ENCODE results near the gene DDX19B.
"Not testable (repeated sequence)": the region's sequence is repeated elsewhere in the genome, so short reads cannot be mapped to it uniquely, and the experiment has no call there.

Gene DDX19B

DNA sequence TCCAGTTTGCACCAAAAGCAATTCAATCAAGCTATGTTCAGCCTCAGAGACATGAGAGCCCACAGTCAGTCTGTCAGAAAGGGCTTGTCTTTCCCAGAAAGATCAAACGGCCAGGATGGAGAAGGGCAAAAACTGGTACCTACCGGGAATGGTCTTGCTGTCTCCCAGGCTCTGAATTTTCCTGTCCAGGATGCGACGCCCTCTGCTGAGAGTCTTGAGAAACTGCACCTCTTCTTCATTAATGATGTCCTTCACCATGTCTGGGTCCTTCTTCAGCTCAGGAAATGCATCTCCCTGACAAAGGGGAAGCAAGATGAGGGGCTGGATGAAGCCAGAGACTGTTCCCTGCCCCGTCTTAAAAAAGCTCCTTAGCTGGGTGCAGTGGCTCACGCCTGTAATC is 31.5 kb upstream of the DDX19B start:
- H3K9ac ChIP-seq, result no peak overlapping the region
- H3K9me3 ChIP-seq (ENCODE audit: control insufficient read depth, low read length), result no peaks in the 10 kb centered on the region
- no peaks in the 10 kb centered on the region for H3K36me3 ChIP-seq (ENCODE audit: control insufficient read depth, insufficient read depth, low read length)
- no peaks in the 10 kb centered on the region for H3K4me1 ChIP-seq
- TF ChIP-seq, protein P1, sequence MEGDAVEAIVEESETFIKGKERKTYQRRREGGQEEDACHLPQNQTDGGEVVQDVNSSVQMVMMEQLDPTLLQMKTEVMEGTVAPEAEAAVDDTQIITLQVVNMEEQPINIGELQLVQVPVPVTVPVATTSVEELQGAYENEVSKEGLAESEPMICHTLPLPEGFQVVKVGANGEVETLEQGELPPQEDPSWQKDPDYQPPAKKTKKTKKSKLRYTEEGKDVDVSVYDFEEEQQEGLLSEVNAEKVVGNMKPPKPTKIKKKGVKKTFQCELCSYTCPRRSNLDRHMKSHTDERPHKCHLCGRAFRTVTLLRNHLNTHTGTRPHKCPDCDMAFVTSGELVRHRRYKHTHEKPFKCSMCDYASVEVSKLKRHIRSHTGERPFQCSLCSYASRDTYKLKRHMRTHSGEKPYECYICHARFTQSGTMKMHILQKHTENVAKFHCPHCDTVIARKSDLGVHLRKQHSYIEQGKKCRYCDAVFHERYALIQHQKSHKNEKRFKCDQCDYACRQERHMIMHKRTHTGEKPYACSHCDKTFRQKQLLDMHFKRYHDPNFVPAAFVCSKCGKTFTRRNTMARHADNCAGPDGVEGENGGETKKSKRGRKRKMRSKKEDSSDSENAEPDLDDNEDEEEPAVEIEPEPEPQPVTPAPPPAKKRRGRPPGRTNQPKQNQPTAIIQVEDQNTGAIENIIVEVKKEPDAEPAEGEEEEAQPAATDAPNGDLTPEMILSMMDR (IDR thresholded peaks at IDR 0.05), result peak; percentile 50
- H3K4me2 ChIP-seq (ENCODE audit: low read length), result no peak overlapping the region
- H3K27ac ChIP-seq, result no peak overlapping the region
- peaks cover 10% of the 10 kb centered on the region for H3K79me2 ChIP-seq
- H2AFZ ChIP-seq, result no peak overlapping the region
- H3K4me3 ChIP-seq (ENCODE audit: low read depth, low read length), result no peak overlapping the region
- no peaks in the 10 kb centered on the region for H3K27me3 ChIP-seq (ENCODE audit: control insufficient read depth, insufficient read depth, low read length)

DNA sequence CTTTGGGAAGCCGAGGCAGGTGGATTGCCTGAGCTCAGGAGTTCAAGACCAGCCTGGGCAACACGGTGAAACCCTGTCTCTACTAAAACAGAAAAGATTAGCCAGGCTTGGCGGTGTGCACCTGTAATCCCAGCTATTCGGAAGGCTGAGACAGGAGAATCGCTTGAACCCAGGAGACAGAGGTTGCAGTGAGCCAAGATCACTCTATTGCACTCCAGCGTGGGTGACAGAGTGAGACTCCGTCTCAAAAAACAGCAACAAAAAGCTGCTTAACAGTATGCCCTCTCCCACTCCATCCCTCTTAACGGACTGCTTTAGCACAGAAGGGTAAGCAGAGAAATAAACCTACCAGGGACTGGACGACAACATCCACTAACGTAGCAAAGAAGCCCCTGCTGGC is 31.1 kb upstream of the DDX19B start:
- H3K4me2 ChIP-seq (ENCODE audit: low read length); H2AFZ ChIP-seq; H3K9me3 ChIP-seq (ENCODE audit: control insufficient read depth, low read length); H3K4me1 ChIP-seq; H3K27me3 ChIP-seq (ENCODE audit: control insufficient read depth, insufficient read depth, low read length); H3K79me2 ChIP-seq; H3K27ac ChIP-seq; H3K9ac ChIP-seq; H3K36me3 ChIP-seq (ENCODE audit: control insufficient read depth, insufficient read depth, low read length); H3K4me3 ChIP-seq (ENCODE audit: low read depth, low read length): not testable (repeated sequence)

DNA sequence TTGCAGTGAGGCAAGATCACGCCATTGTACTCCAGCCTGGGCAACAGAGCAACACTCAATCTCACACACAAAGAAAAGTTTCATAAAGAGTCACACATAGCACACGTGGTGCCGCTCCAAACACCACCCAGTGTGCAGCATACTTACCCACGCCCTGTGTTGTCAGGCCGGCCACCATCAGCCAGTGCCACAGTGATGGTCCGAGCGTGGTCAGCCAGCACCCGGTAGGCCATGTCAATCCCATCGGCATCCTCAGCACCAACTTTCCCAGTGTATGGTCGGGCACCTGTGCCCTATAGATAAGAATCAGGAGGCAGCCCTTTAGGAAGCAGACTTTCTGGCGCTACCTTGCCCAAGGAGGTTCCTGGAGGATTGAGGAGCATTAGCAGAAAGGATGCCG is 29.5 kb upstream of the DDX19B start:
- Histone ChIP-seq H3K9me3 (ENCODE audit: control insufficient read depth, low read length) (no peaks in the 10 kb centered on the region), H3K36me3 (ENCODE audit: control insufficient read depth, insufficient read depth, low read length) (no peaks in the 10 kb centered on the region), H3K4me1 (no peaks in the 10 kb centered on the region), H3K27me3 (ENCODE audit: control insufficient read depth, insufficient read depth, low read length) (no peaks in the 10 kb centered on the region), H3K4me3 (ENCODE audit: low read depth, low read length) (no peak overlapping the region), H3K27ac (no peak overlapping the region), H3K4me2 (ENCODE audit: low read length) (no peak overlapping the region), H2AFZ (no peak overlapping the region), H3K79me2 (peaks cover 13% of the 10 kb centered on the region), H3K9ac (no peak overlapping the region)
- TF ChIP-seq, protein P1 (IDR thresholded peaks at IDR 0.05), result no peak

DNA sequence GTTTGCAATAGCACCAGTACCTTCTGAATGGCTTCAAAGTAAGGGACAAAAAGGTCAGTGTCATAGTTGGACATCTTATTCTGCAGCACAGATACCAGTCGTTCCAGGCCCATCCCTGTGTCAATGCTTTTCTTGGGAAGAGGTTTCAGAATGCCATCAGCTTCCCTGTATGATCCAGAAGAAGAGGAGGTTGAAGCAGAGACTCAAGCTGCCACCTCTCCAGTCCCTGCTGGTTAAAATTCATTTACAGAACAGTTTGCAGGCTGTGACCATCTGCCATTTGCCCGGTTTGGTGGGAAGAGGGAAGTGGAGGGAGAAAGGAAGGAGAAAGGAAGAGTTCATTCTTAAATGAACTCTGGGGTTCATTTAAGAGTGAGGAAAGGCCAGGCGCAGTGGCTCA is 28.8 kb upstream of the DDX19B start:
- Histone ChIP-seq H3K9ac (no peak overlapping the region), H3K4me1 (no peaks in the 10 kb centered on the region), H3K4me2 (ENCODE audit: low read length) (no peak overlapping the region), H3K9me3 (ENCODE audit: control insufficient read depth, low read length) (no peaks in the 10 kb centered on the region), H2AFZ (no peak overlapping the region), H3K79me2 (peaks cover 15% of the 10 kb centered on the region), H3K36me3 (ENCODE audit: control insufficient read depth, insufficient read depth, low read length) (no peaks in the 10 kb centered on the region), H3K27me3 (ENCODE audit: control insufficient read depth, insufficient read depth, low read length) (no peaks in the 10 kb centered on the region), H3K4me3 (ENCODE audit: low read depth, low read length) (no peak overlapping the region), H3K27ac (no peak overlapping the region)
- TF ChIP-seq, protein P1 (IDR thresholded peaks at IDR 0.05), result no peak

DNA sequence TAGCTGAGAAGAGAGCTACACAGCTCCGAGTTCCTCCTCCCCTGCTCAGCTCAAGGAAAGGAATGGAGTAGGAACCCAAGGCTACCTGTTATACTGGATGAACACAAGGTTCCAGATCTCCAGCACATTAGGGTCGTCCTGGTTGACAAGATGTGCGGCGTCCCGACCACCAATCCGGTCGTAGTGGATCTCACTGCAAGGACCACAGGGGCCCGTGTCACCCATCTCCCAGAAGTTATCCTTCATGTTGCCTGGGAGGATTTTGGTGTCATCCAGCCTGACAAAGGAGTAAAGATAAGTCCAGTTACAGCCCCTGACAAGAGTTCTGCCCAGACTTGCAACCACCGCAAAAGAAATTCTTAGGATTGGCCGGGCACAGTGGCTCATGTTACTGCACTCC is 27.3 kb upstream of the DDX19B start:
- H3K27me3 ChIP-seq (ENCODE audit: control insufficient read depth, insufficient read depth, low read length), result no peaks in the 10 kb centered on the region
- no peak overlapping the region for H2AFZ ChIP-seq
- H3K4me3 ChIP-seq (ENCODE audit: low read depth, low read length), result no peak overlapping the region
- H3K36me3 ChIP-seq (ENCODE audit: control insufficient read depth, insufficient read depth, low read length), result no peaks in the 10 kb centered on the region
- no peaks in the 10 kb centered on the region for H3K4me1 ChIP-seq
- H3K9ac ChIP-seq, result no peak overlapping the region
- peaks cover 15% of the 10 kb centered on the region for H3K79me2 ChIP-seq
- H3K27ac ChIP-seq, result no peak overlapping the region
- no peaks in the 10 kb centered on the region for H3K9me3 ChIP-seq (ENCODE audit: control insufficient read depth, low read length)
- TF ChIP-seq, protein P1 (IDR thresholded peaks at IDR 0.05), result no peak
- H3K4me2 ChIP-seq (ENCODE audit: low read length), result no peak overlapping the region
